Naive thymus-derived CD4-positive, alpha-beta T cell (primary cell): ENCODE data around the gene TRMT61A. TPM values are rescaled to one million over a fixed set of nuclear protein-coding genes. Genes with fewer than 3 reads are reported as not detected.

Experiments
- ATAC-seq: fragments of 150-1000 bp; cut with Tn5 transposase; 2 replicates; pipeline ENCODE4 v1.10.0; 2021; ENCODE audit warnings: mild to moderate bottlenecking, moderate library complexity
- CTCF ChIA-PET: fragments of 350-600 bp; sonication (Branson Sonifier 250); formaldehyde crosslinking; loops from one replicate; lab custom pipeline; 2021; ENCODE audit warnings: antibody characterized with exemption; lab: Charles Lee
- POLR2A ChIA-PET: fragments of 350-600 bp; sonication (Branson Sonifier 250); formaldehyde crosslinking; loops from one replicate; lab custom pipeline; 2021; ENCODE audit warnings: antibody characterized with exemption, inconsistent platforms; lab: Charles Lee
- DNase-seq, 9 donors: peaks; one replicate each; pipeline versions ENCODE4 v3.0.0 to v3.0.0-alpha.2; 2020 to 2022; ENCODE audit warnings: mixed read lengths in 1 of 9
- H3K27ac ChIP-seq: one replicate; pipeline ENCODE4 v1.7.0; 2013; ENCODE audit warnings: mild to moderate bottlenecking, low read depth, low read length, moderate library complexity
- H3K27me3 ChIP-seq, 2 donors: one replicate each; pipeline ENCODE4 v1.7.0; 2013; ENCODE audit warnings: low read length in 2 of 2, mild to moderate bottlenecking in 2 of 2, moderate library complexity in 2 of 2; ENCODE audit not compliant: control insufficient read depth in 2 of 2, insufficient read depth in 2 of 2
- H3K36me3 ChIP-seq, 3 experiments: 1 replicate in 2 of 3; 2 replicates in 1 of 3; pipeline ENCODE4 v1.7.0; 2013; ENCODE audit warnings: low read length in 3 of 3, mild to moderate bottlenecking in 3 of 3, moderate library complexity in 1 of 3; ENCODE audit not compliant: insufficient read depth in 3 of 3, control insufficient read depth in 2 of 3
- H3K4me1 ChIP-seq, 2 donors: one replicate each; pipeline ENCODE4 v1.7.0; 2013; ENCODE audit warnings: low read length in 2 of 2, mild to moderate bottlenecking in 2 of 2, moderate library complexity in 1 of 2; ENCODE audit not compliant: control insufficient read depth in 2 of 2, insufficient read depth in 2 of 2
- H3K4me3 ChIP-seq: 2 replicates; pipeline ENCODE4 v1.7.0; 2013; ENCODE audit warnings: mild to moderate bottlenecking, low read length
- H3K9me3 ChIP-seq, 3 experiments: 1 replicate in 2 of 3; 2 replicates in 1 of 3; pipeline ENCODE4 v1.7.0; 2013; ENCODE audit warnings: low read length in 3 of 3; ENCODE audit not compliant: control insufficient read depth in 2 of 3
- H3K27ac Mint-ChIP-seq, 9 donors: one replicate each; pipeline ENCODE4 v1.8.0; 2020 to 2022; ENCODE audit warnings: mixed read lengths in 9 of 9, mild to moderate bottlenecking in 8 of 9, moderate library complexity in 5 of 9, inconsistent platforms in 2 of 9
- H3K27me3 Mint-ChIP-seq, 5 donors: one replicate each; pipeline ENCODE4 v1.8.0; 2021 to 2022; ENCODE audit warnings: mixed read lengths in 5 of 5, mild to moderate bottlenecking in 1 of 5
- H3K36me3 Mint-ChIP-seq, 5 donors: one replicate each; pipeline ENCODE4 v1.8.0; 2020 to 2022; ENCODE audit warnings: mixed read lengths in 5 of 5, mild to moderate bottlenecking in 3 of 5, inconsistent platforms in 1 of 5
- H3K4me1 Mint-ChIP-seq, 7 donors: one replicate each; pipeline ENCODE4 v1.8.0; 2020 to 2022; ENCODE audit warnings: mixed read lengths in 7 of 7, mild to moderate bottlenecking in 3 of 7, inconsistent platforms in 1 of 7
- H3K4me3 Mint-ChIP-seq, 10 donors: one replicate each; pipeline ENCODE4 v1.8.0; 2020 to 2022; ENCODE audit warnings: mild to moderate bottlenecking in 10 of 10, mixed read lengths in 10 of 10, moderate library complexity in 6 of 10, inconsistent platforms in 2 of 10
- H3K9me3 Mint-ChIP-seq, 11 donors: one replicate each; pipeline ENCODE4 v1.8.0; 2020 to 2022; ENCODE audit warnings: mixed read lengths in 11 of 11, mild to moderate bottlenecking in 4 of 11, inconsistent platforms in 1 of 11, moderate library complexity in 1 of 11
- intact Hi-C, 2 donors: fragments of 100-400 bp; cut with micrococcal nuclease; formaldehyde crosslinking; loops; one replicate each; pipeline ENCODE4 v1.15.1; 2023
- polyA plus RNA-seq, 2 donors: library from polyadenylated mRNA; unstranded; fragments of 300-500 nt; fragmentation: Illumina TruSeq; gene quantifications; one replicate each; pipeline ENCODE4 v1.2.3, GENCODE V29; 2021
- total RNA-seq, 6 experiments: library from RNA in 5 of 6; stranded (reverse) in 5 of 6; gene quantifications; 1 replicate in 5 of 6; 2 replicates in 1 of 6; pipeline ENCODE4 v1.2.3 and lab custom pipeline; 2021 to 2026

Gene TRMT61A
- total and polyA plus RNA-seq, 7 experiments from 2014 or later, result 6.3 to 15.1 (median 12.2) TPM

- POLR2A ChIA-PET, result no interaction called here
- DNase-seq (peak; percentile 48 to 72 (median 60)), ATAC-seq (peak; percentile 85)
Observed at GRCh38 chr14:103520657-103521437, 8.1 kb upstream of the TRMT61A start.

GRCh38 chr14:103521438-103521950 is 7.5 kb upstream of the TRMT61A start:
- Mint-ChIP-seq H3K36me3 (no peaks in the 10 kb centered on the region), H3K4me1 (peaks cover 0 to 22% (median 13%) of the 10 kb centered on the region in 7 donors), H3K27me3 (peaks cover 0 to 34% (median 6%) of the 10 kb centered on the region in 5 donors), H3K9me3 (no peaks in the 10 kb centered on the region), H3K27ac (no peak overlapping the region), H3K4me3 (peak overlapping the region in 7 of 10 donors; percentile 40 to 77 (median 63))
- POLR2A ChIA-PET, result interaction anchor here (1.1 kb wide), 1 partner anchor 41 kb away, joined by 4 read pairs; the partner anchor contains the start of gene BAG5
- CTCF ChIA-PET, result interaction anchor here (0.6 to 1.3 kb wide), 4 partner anchors 12 to 460 kb away, joined by 3 to 6 read pairs (median 4); no protein-coding TSS in a partner anchor
- peak in 4 of 9 donors; percentile 21 to 31 (median 23) for DNase-seq
- H3K27ac ChIP-seq, result no peak overlapping the region
- peaks cover 7 to 15% of the 10 kb centered on the region in 2 donors for H3K4me1 ChIP-seq
- H3K36me3 ChIP-seq, result no peaks in the 10 kb centered on the region
- H3K9me3 ChIP-seq, result no peaks in the 10 kb centered on the region
- peak; percentile 10 for ATAC-seq
- H3K4me3 ChIP-seq, result peak overlapping the region; percentile 37
- H3K27me3 ChIP-seq, result no peaks in the 10 kb centered on the region
- intact Hi-C loops, result loop anchor here (1.0 to 5.0 kb wide), 4 partner anchors 8 to 196 kb away; partner anchors contain the start of genes TRMT61A (in 2 of the 2), XRCC3 (in 2 of the 2), ZFYVE21 (in 2 of the 2) and BAG5 (in 1 of the 2)

More at GRCh38 chr14:103520657-103521437, 8.1 kb upstream of the TRMT61A start:
- CTCF ChIA-PET, result interaction anchor here (0.6 to 1.3 kb wide), 5 partner anchors 12 to 460 kb away, joined by 3 to 6 read pairs (median 3); no protein-coding TSS in a partner anchor
- Histone ChIP-seq H3K4me1 (peaks cover 7 to 15% of the 10 kb centered on the region in 2 donors), H3K4me3 (peak overlapping the region; percentile 37), H3K27ac (no peak overlapping the region), H3K27me3 (no peaks in the 10 kb centered on the region), H3K9me3 (no peaks in the 10 kb centered on the region), H3K36me3 (no peaks in the 10 kb centered on the region)
- no peaks in the 10 kb centered on the region for H3K9me3 Mint-ChIP-seq
- H3K4me1 Mint-ChIP-seq, result peaks cover 0 to 21% (median 13%) of the 10 kb centered on the region in 7 donors
- H3K27ac Mint-ChIP-seq, result no peak overlapping the region
- intact Hi-C loops, result loop anchor here (1.0 to 5.0 kb wide), 4 partner anchors 8 to 196 kb away; partner anchors contain the start of genes TRMT61A (in 2 of the 2), XRCC3 (in 2 of the 2), ZFYVE21 (in 2 of the 2) and BAG5 (in 1 of the 2)
- H3K36me3 Mint-ChIP-seq, result no peaks in the 10 kb centered on the region
- H3K4me3 Mint-ChIP-seq, result peak overlapping the region; percentile 18 to 77 (median 64)
- H3K27me3 Mint-ChIP-seq, result peaks cover 0 to 33% (median 6%) of the 10 kb centered on the region in 5 donors

- ATAC-seq (no peak), DNase-seq (peak in 2 of 9 donors; percentile 16 to 25)
- peaks cover 0 to 34% (median 6%) of the 10 kb centered on the region in 5 donors for H3K27me3 Mint-ChIP-seq
- Histone ChIP-seq H3K27ac (peak overlapping the region; percentile 6), H3K4me3 (peak overlapping the region; percentile 54), H3K27me3 (no peaks in the 10 kb centered on the region), H3K9me3 (no peaks in the 10 kb centered on the region), H3K4me1 (peaks cover 7 to 15% of the 10 kb centered on the region in 2 donors), H3K36me3 (no peaks in the 10 kb centered on the region)
- no peak overlapping the region for H3K27ac Mint-ChIP-seq
- ChIA-PET CTCF (no interaction called here), POLR2A (interaction anchor here (1.1 kb wide), 1 partner anchor 40 kb away, joined by 4 read pairs; the partner anchor contains the start of gene BAG5)
- no peaks in the 10 kb centered on the region for H3K9me3 Mint-ChIP-seq
- H3K4me1 Mint-ChIP-seq, result peaks cover under 1 to 24% (median 14%) of the 10 kb centered on the region in 7 donors
- peak overlapping the region; percentile 40 to 75 (median 54) for H3K4me3 Mint-ChIP-seq
- intact Hi-C loops, result loop anchor here (1.0 to 5.0 kb wide), 4 partner anchors 7 to 195 kb away; partner anchors contain the start of genes TRMT61A (in 2 of the 2), XRCC3 (in 2 of the 2), ZFYVE21 (in 2 of the 2) and BAG5 (in 1 of the 2)
- no peaks in the 10 kb centered on the region for H3K36me3 Mint-ChIP-seq
Observed at GRCh38 chr14:103521951-103522563, 6.9 kb upstream of the TRMT61A start.

GRCh38 chr14:103522649-103523574 is 6.1 kb upstream of the TRMT61A start, which contains the start of gene CKB:
CKB (minus strand) TSS chr14:103522830; CDS start chr14:103522493, 337 bp downstream.
- H3K9me3 ChIP-seq, result no peaks in the 10 kb centered on the region
- Mint-ChIP-seq H3K36me3 (no peaks in the 10 kb centered on the region), H3K27me3 (peaks cover 0 to 34% (median 6%) of the 10 kb centered on the region in 5 donors), H3K9me3 (no peaks in the 10 kb centered on the region), H3K4me1 (peaks cover 8 to 27% (median 20%) of the 10 kb centered on the region in 7 donors), H3K27ac (peak within 1 kb of the TSS in 2 of 9 donors; percentile 9 to 29), H3K4me3 (peak within 1 kb of the TSS; percentile 40 to 75 (median 54))
- intact Hi-C loops, result loop anchor here in 1 of 2 donors (5.0 kb wide), 1 partner anchor 194 kb away; the partner anchor contains the start of genes XRCC3 and ZFYVE21
- CTCF ChIA-PET, result no interaction called here
- ATAC-seq (no peak), DNase-seq (peak in 1 of 9 donors; percentile 51)
- POLR2A ChIA-PET, result interaction anchor here (0.7 to 1.1 kb wide), 3 partner anchors 11 to 39 kb away, joined by 3 to 4 read pairs (median 3); partner anchors contain the start of gene BAG5
- H3K27ac ChIP-seq, result peak within 1 kb of the TSS; percentile 6
- no peaks in the 10 kb centered on the region for H3K27me3 ChIP-seq
- H3K4me1 ChIP-seq, result peaks cover 7 to 18% of the 10 kb centered on the region in 2 donors
- no peaks in the 10 kb centered on the region for H3K36me3 ChIP-seq
- H3K4me3 ChIP-seq, result peak within 1 kb of the TSS; percentile 54

GRCh38 chr14:103523575-103523954 is 5.4 kb upstream of the TRMT61A start:
- DNase-seq (no peak), ATAC-seq (no peak)
- POLR2A ChIA-PET, result interaction anchor here (0.7 to 0.9 kb wide), 2 partner anchors 10 to 27 kb away, joined by 3 read pairs; no protein-coding TSS in a partner anchor
- Mint-ChIP-seq H3K27me3 (peaks cover 0 to 34% (median 6%) of the 10 kb centered on the region in 5 donors), H3K4me3 (peak overlapping the region in 8 of 10 donors; percentile 28 to 64 (median 45)), H3K9me3 (no peaks in the 10 kb centered on the region), H3K27ac (peak overlapping the region in 2 of 9 donors; percentile 9 to 29), H3K4me1 (peaks cover 13 to 27% (median 24%) of the 10 kb centered on the region in 7 donors), H3K36me3 (no peaks in the 10 kb centered on the region)
- Histone ChIP-seq H3K27me3 (no peaks in the 10 kb centered on the region), H3K27ac (no peak overlapping the region), H3K4me3 (no peak overlapping the region), H3K36me3 (no peaks in the 10 kb centered on the region), H3K9me3 (no peaks in the 10 kb centered on the region), H3K4me1 (peaks cover 13 to 24% of the 10 kb centered on the region in 2 donors)
- intact Hi-C loops, result loop anchor here in 1 of 2 donors (5.0 kb wide), 1 partner anchor 194 kb away; the partner anchor contains the start of genes XRCC3 and ZFYVE21
- CTCF ChIA-PET, result no interaction called here
